Naive thymus-derived CD8-positive, alpha-beta T cell (primary cell): ENCODE data around the gene SLC19A1. TPM values are rescaled to one million over a fixed set of nuclear protein-coding genes. Genes with fewer than 3 reads are reported as not detected.
A peak's percentile ranks its signal among the peaks of the same experiment; 100 is the strongest.

ENCODE experiments used
- ATAC-seq, 2 donors: fragments of 150-1000 bp; cut with Tn5 transposase in 1 of 2; sonication (Bioruptor Pico), chemical (Tn5 transposase) in 1 of 2; 1 replicate in 1 of 2; 2 replicates in 1 of 2; pipeline ENCODE4 v1.10.0; 2021; ENCODE audit warnings: mild to moderate bottlenecking in 2 of 2, moderate library complexity in 2 of 2
- POLR2A ChIA-PET: fragments of 350-600 bp; sonication (Branson Sonifier 250); formaldehyde crosslinking; loops from one replicate; lab custom pipeline; 2021; ENCODE audit warnings: antibody characterized with exemption; lab: Charles Lee
- DNase-seq, 10 donors: peaks; one replicate each; pipeline versions ENCODE4 v3.0.0 to v3.0.0-alpha.2; 2020 to 2022
- H3K27ac Mint-ChIP-seq, 10 donors: one replicate each; pipeline ENCODE4 v1.8.0; 2020 to 2022; ENCODE audit warnings: mild to moderate bottlenecking in 10 of 10, mixed read lengths in 10 of 10, moderate library complexity in 4 of 10, inconsistent platforms in 1 of 10
- H3K27me3 Mint-ChIP-seq, 5 donors: one replicate each; pipeline ENCODE4 v1.8.0; 2021 to 2022; ENCODE audit warnings: mixed read lengths in 5 of 5
- H3K36me3 Mint-ChIP-seq, 3 donors: one replicate each; pipeline ENCODE4 v1.8.0; 2020 to 2022; ENCODE audit warnings: mixed read lengths in 3 of 3, mild to moderate bottlenecking in 2 of 3, inconsistent platforms in 1 of 3
- H3K4me1 Mint-ChIP-seq, 4 donors: one replicate each; pipeline ENCODE4 v1.8.0; 2021 to 2022; ENCODE audit warnings: mixed read lengths in 4 of 4
- H3K4me3 Mint-ChIP-seq, 10 donors: one replicate each; pipeline ENCODE4 v1.8.0; 2020 to 2022; ENCODE audit warnings: mild to moderate bottlenecking in 10 of 10, mixed read lengths in 10 of 10, moderate library complexity in 6 of 10, inconsistent platforms in 1 of 10
- H3K9me3 Mint-ChIP-seq, 9 donors: one replicate each; pipeline ENCODE4 v1.8.0; 2020 to 2022; ENCODE audit warnings: mixed read lengths in 9 of 9, mild to moderate bottlenecking in 3 of 9, inconsistent platforms in 1 of 9, moderate library complexity in 1 of 9
- polyA plus RNA-seq, 3 donors: library from polyadenylated mRNA; unstranded; fragments of 300-500 nt; fragmentation: Illumina TruSeq; gene quantifications; one replicate each; pipeline ENCODE4 v1.2.3, GENCODE V29; 2021
- total RNA-seq, 8 experiments: library from RNA in 2 of 8; stranded (reverse) in 2 of 8; gene quantifications; one replicate each; pipeline ENCODE4 v1.2.3 and lab custom pipeline; 2021 to 2026

The SLC19A1 gene
- total and polyA plus RNA-seq, 5 experiments from 2014 or later = 4.6 to 14.4 (median 10.2) TPM

- H3K27ac Mint-ChIP-seq = no peak overlapping the region
Measured at GRCh38 chr21:45460011-45460565, 82.2 kb downstream of the SLC19A1 start.

GRCh38 chr21:45459171-45460010 lies 82.8 kb downstream of the SLC19A1 start:
- Mint-ChIP-seq H3K27ac (no peak overlapping the region), H3K36me3 (peaks cover 0 to 13% (median 0%) of the 10 kb centered on the region in 3 donors), H3K27me3 (peaks cover 0 to 3% (median 0%) of the 10 kb centered on the region in 5 donors), H3K4me3 (no peak overlapping the region), H3K4me1 (peaks cover 0 to 2% (median 0%) of the 10 kb centered on the region in 4 donors), H3K9me3 (peaks cover 0 to 17% (median 11%) of the 10 kb centered on the region in 9 donors)
- ATAC-seq (no peak), DNase-seq (peak in 2 of 10 donors; percentile 4 to 45)
- POLR2A ChIA-PET = no interaction called here

More at GRCh38 chr21:45460011-45460565, 82.2 kb downstream of the SLC19A1 start:
- ATAC-seq (no peak), DNase-seq (peak in 2 of 10 donors; percentile 3 to 62)
- POLR2A ChIA-PET = no interaction called here
- peaks cover 0 to 2% (median 0%) of the 10 kb centered on the region in 4 donors for H3K4me1 Mint-ChIP-seq
- peaks cover 0 to 17% (median 11%) of the 10 kb centered on the region in 9 donors for H3K9me3 Mint-ChIP-seq
- H3K27me3 Mint-ChIP-seq = peaks cover 0 to 7% (median 3%) of the 10 kb centered on the region in 5 donors
- H3K36me3 Mint-ChIP-seq = peaks cover 0 to 13% (median 0%) of the 10 kb centered on the region in 3 donors
- H3K4me3 Mint-ChIP-seq = no peak overlapping the region

- Mint-ChIP-seq H3K36me3 (peaks cover 0 to 13% (median 0%) of the 10 kb centered on the region in 3 donors), H3K27ac (no peak overlapping the region), H3K4me1 (peaks cover 0 to 2% (median 0%) of the 10 kb centered on the region in 4 donors), H3K27me3 (peaks cover 0 to 3% (median 0%) of the 10 kb centered on the region in 5 donors), H3K9me3 (peaks cover 0 to 17% (median 11%) of the 10 kb centered on the region in 9 donors), H3K4me3 (no peak overlapping the region)
- ATAC-seq = no peak
- POLR2A ChIA-PET = no interaction called here
- DNase-seq = peak in 1 of 10 donors; percentile 38
Measured at GRCh38 chr21:45458281-45459170, 83.7 kb downstream of the SLC19A1 start.

GRCh38 chr21:45457832-45458172 lies 84.4 kb downstream of the SLC19A1 start:
- no peak overlapping the region for H3K4me3 Mint-ChIP-seq
- H3K36me3 Mint-ChIP-seq = peaks cover 0 to 12% (median 0%) of the 10 kb centered on the region in 3 donors
- DNase-seq = peak in 1 of 10 donors; percentile 24
- H3K4me1 Mint-ChIP-seq = peaks cover 0 to 5% (median 2%) of the 10 kb centered on the region in 4 donors
- H3K9me3 Mint-ChIP-seq = peaks cover 0 to 16% (median 9%) of the 10 kb centered on the region in 9 donors
- H3K27me3 Mint-ChIP-seq = peaks cover 0 to 3% (median 0%) of the 10 kb centered on the region in 5 donors
- ATAC-seq = no peak
- POLR2A ChIA-PET = no interaction called here
- no peak overlapping the region for H3K27ac Mint-ChIP-seq

GRCh38 chr21:45457161-45457831 lies 84.9 kb downstream of the SLC19A1 start:
- POLR2A ChIA-PET = no interaction called here
- H3K27ac Mint-ChIP-seq = no peak overlapping the region
- H3K4me3 Mint-ChIP-seq = no peak overlapping the region
- H3K27me3 Mint-ChIP-seq = peaks cover 0 to 3% (median 0%) of the 10 kb centered on the region in 5 donors
- H3K36me3 Mint-ChIP-seq = peaks cover 0 to 7% (median 0%) of the 10 kb centered on the region in 3 donors
- peaks cover 0 to 4% (median 2%) of the 10 kb centered on the region in 4 donors for H3K4me1 Mint-ChIP-seq
- H3K9me3 Mint-ChIP-seq = peaks cover 0 to 11% (median 5%) of the 10 kb centered on the region in 9 donors
- ATAC-seq (no peak), DNase-seq (peak in 1 of 10 donors; percentile 47)

GRCh38 chr21:45456584-45457160 lies 85.6 kb downstream of the SLC19A1 start:
- H3K4me3 Mint-ChIP-seq = no peak overlapping the region
- peaks cover 0 to 3% (median 0%) of the 10 kb centered on the region in 5 donors for H3K27me3 Mint-ChIP-seq
- H3K27ac Mint-ChIP-seq = no peak overlapping the region
- peaks cover 0 to 5% (median 0%) of the 10 kb centered on the region in 9 donors for H3K9me3 Mint-ChIP-seq
- peaks cover 0 to 4% (median 2%) of the 10 kb centered on the region in 4 donors for H3K4me1 Mint-ChIP-seq
- ATAC-seq = no peak
- POLR2A ChIA-PET = no interaction called here
- peaks cover 0 to 3% (median 0%) of the 10 kb centered on the region in 3 donors for H3K36me3 Mint-ChIP-seq
- DNase-seq = peak in 1 of 10 donors; percentile 47

GRCh38 chr21:45455674-45456583 lies 86.3 kb downstream of the SLC19A1 start:
- H3K4me3 Mint-ChIP-seq = no peak overlapping the region
- H3K4me1 Mint-ChIP-seq = peaks cover 0 to 4% (median 2%) of the 10 kb centered on the region in 4 donors
- POLR2A ChIA-PET = no interaction called here
- H3K36me3 Mint-ChIP-seq = no peaks in the 10 kb centered on the region
- peak in 1 of 2 donors; percentile 8 for ATAC-seq
- H3K27ac Mint-ChIP-seq = no peak overlapping the region
- no peaks in the 10 kb centered on the region for H3K9me3 Mint-ChIP-seq
- peaks cover 0 to 3% (median 0%) of the 10 kb centered on the region in 5 donors for H3K27me3 Mint-ChIP-seq
- peak in 1 of 10 donors; percentile 56 for DNase-seq

GRCh38 chr21:45454926-45455673 lies 87.1 kb downstream of the SLC19A1 start:
- H3K4me1 Mint-ChIP-seq = peaks cover 0 to 4% (median 2%) of the 10 kb centered on the region in 4 donors
- no peaks in the 10 kb centered on the region for H3K9me3 Mint-ChIP-seq

GRCh38 chr21:45454060-45454925 lies 87.9 kb downstream of the SLC19A1 start:
- Mint-ChIP-seq H3K4me3 (no peak overlapping the region), H3K27me3 (peaks cover 0 to 2% (median 0%) of the 10 kb centered on the region in 5 donors), H3K27ac (peak overlapping the region in 1 of 10 donors; percentile 15), H3K36me3 (no peaks in the 10 kb centered on the region), H3K4me1 (peaks cover 0 to 4% (median 2%) of the 10 kb centered on the region in 4 donors), H3K9me3 (no peaks in the 10 kb centered on the region)
- POLR2A ChIA-PET = no interaction called here
- ATAC-seq (no peak), DNase-seq (peak in 1 of 10 donors; percentile 58)

More at GRCh38 chr21:45454926-45455673, 87.1 kb downstream of the SLC19A1 start:
- Mint-ChIP-seq H3K27me3 (peaks cover 0 to 2% (median 0%) of the 10 kb centered on the region in 5 donors), H3K27ac (no peak overlapping the region), H3K4me3 (no peak overlapping the region), H3K36me3 (no peaks in the 10 kb centered on the region)
- DNase-seq (peak in 1 of 10 donors; percentile 52), ATAC-seq (peak in 1 of 2 donors; percentile 35)
- POLR2A ChIA-PET = no interaction called here
